ENCODE data around the gene IL15. TPM values are rescaled to one million over a fixed set of nuclear protein-coding genes. Genes with fewer than 3 reads are reported as not detected.

The IL15 gene
- total RNA-seq, 2 donors from 2014 or later = 2.7 to 4.9 TPM

DNA sequence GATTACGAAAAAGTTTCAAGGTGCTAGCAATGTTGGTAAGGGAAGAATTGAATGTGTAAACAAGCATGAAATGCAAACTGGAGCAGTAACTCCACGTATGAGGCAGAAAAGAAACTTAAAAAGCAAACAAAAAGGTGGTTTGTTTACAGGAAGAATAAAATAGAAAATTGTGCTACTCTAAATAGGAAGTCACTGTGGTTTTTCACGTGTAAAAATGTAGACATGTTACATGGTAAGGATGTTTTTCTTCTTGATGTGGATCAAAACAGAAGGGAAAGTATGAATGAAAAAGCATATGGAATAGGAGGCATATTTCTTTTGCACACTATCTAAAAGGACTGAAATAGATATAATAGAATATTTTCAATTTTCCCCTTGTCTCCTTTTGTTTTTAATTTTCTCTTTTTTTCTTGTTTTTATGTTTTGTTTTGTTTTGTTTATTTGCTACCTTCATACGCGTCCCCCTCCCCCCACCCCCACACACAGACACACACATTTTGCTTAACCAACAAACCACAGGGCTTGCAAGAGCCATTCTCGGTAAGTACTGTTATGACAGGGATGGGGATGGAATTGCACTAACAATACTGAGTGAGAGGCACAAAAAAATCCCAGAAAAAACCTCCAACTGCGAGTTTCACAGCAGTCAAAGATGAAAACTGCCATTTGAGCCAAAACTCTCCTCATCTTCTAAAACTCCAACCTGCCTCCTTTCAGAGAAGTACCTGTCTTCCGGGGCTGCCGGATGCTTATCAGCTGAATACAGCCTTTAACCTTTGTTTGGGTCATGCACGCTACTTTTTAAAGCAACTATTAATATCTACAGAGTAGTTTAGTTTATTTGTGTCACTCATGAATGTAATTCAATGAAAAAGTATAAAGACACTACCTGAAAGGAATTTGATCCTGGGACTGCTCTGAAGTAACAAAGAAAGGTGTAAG, 135.8 kb downstream of the IL15 start:
- Histone ChIP-seq H3K9me3 (no peaks in the 10 kb centered on the region), H3K27ac (no peak overlapping the region), H3K4me1 (no peaks in the 10 kb centered on the region), H3K27me3 (no peaks in the 10 kb centered on the region), H3K4me3 (no peak overlapping the region), H3K36me3 (no peaks in the 10 kb centered on the region), H3K9ac (ENCODE audit: low read depth in 2 of 2, low read length in 2 of 2) (no peak overlapping the region)
- DNase-seq = no peak
- TF ChIP-seq, protein P1, sequence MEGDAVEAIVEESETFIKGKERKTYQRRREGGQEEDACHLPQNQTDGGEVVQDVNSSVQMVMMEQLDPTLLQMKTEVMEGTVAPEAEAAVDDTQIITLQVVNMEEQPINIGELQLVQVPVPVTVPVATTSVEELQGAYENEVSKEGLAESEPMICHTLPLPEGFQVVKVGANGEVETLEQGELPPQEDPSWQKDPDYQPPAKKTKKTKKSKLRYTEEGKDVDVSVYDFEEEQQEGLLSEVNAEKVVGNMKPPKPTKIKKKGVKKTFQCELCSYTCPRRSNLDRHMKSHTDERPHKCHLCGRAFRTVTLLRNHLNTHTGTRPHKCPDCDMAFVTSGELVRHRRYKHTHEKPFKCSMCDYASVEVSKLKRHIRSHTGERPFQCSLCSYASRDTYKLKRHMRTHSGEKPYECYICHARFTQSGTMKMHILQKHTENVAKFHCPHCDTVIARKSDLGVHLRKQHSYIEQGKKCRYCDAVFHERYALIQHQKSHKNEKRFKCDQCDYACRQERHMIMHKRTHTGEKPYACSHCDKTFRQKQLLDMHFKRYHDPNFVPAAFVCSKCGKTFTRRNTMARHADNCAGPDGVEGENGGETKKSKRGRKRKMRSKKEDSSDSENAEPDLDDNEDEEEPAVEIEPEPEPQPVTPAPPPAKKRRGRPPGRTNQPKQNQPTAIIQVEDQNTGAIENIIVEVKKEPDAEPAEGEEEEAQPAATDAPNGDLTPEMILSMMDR (IDR thresholded peaks at IDR 0.05) = no peak
- intact Hi-C loops (cut with DNase I) = no loop called here

DNA sequence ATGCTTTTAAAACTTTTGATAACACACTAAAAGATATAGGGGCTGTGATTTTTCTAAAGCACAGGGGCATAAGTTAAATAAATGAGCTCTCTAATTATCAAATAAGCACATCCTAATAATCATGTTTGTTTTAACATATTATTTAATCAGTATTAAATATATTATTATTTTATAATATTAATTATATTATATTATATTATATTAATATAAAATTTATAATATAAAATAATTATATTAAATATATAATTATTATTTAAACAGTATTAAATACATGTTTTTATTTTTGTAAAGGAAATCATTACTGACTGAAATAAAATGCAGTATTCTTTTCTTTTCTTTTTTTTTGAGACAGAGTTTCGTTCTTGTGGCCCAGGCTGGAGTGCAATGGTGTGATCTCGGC, 136.5 kb downstream of the IL15 start:
- Histone ChIP-seq H3K9me3 (no peaks in the 10 kb centered on the region), H3K27me3 (no peaks in the 10 kb centered on the region), H3K36me3 (no peaks in the 10 kb centered on the region), H3K4me1 (no peaks in the 10 kb centered on the region), H3K9ac (ENCODE audit: low read depth in 2 of 2, low read length in 2 of 2) (no peak overlapping the region), H3K27ac (no peak overlapping the region), H3K4me3 (no peak overlapping the region)
- intact Hi-C loops (cut with DNase I) = no loop called here
- no peak for DNase-seq
- TF ChIP-seq, protein P1 (IDR thresholded peaks at IDR 0.05) = no peak

DNA sequence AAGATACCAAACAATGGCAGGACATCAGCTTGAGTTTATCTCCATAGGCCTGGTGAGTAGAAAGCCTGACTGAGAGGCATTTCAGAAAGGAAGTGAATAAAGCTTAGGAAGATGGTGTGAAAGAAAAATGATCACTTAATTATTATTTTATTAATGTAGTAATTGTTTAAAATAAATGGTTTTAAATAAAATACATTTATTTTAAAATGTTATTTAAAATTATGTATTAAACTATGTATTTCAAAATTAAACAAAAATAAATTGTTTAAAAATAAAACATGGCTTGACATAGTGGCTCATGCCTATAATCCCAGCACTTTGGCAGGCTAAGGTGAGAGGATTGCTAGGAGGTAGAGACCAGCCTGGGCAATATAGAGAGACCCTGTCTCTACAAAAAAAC, 145.8 kb downstream of the IL15 start:
- Histone ChIP-seq H3K27ac (no peak overlapping the region), H3K4me1 (no peaks in the 10 kb centered on the region), H3K4me3 (no peak overlapping the region), H3K9me3 (no peaks in the 10 kb centered on the region), H3K27me3 (no peaks in the 10 kb centered on the region), H3K9ac (ENCODE audit: low read depth in 2 of 2, low read length in 2 of 2) (no peak overlapping the region), H3K36me3 (no peaks in the 10 kb centered on the region)
- intact Hi-C loops (cut with DNase I) = no loop called here
- TF ChIP-seq, protein P1 (IDR thresholded peaks at IDR 0.05) = no peak
- DNase-seq = no peak
